ENCODE results near the gene SCAMP1.

DNA sequence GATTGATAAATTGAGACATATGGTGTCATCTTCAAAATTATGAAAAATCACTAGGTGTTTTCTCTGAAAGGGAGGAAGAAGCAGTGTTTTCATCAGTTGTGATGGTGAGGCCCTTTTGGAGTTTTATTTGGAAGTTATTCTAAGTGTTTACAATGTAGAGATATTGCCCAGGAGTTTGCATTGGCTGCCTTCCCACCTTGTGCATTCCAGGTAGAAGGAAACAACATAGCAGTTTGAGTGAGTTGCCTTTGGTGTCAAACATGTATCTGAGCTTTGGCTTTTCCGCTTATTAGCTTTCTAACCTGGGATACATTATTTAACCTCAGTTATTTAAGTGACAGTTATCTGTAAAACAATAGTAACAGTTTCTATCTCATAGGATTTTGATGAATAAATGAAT lies 122.5 kb downstream of the SCAMP1 start:
- TF ChIP-seq POLR2AphosphoS5 (IDR thresholded peaks at IDR 0.05; ENCODE audit: borderline replicate concordance, low read depth, low read length) (no peak), EZH2 (IDR thresholded peaks at IDR 0.05) (no peak)
